Inflammatory macrophage (primary cell): ENCODE measurements around the gene NOD2.

ENCODE experiments used
- DNase-seq, 2 donors: peaks; one replicate each; pipeline ENCODE4 v3.0.0-alpha.2; 2020 to 2022

Gene NOD2

GRCh38 chr16:50670476-50670875 is 22.9 kb upstream of the NOD2 start:
- DNase-seq = no peak

DNA sequence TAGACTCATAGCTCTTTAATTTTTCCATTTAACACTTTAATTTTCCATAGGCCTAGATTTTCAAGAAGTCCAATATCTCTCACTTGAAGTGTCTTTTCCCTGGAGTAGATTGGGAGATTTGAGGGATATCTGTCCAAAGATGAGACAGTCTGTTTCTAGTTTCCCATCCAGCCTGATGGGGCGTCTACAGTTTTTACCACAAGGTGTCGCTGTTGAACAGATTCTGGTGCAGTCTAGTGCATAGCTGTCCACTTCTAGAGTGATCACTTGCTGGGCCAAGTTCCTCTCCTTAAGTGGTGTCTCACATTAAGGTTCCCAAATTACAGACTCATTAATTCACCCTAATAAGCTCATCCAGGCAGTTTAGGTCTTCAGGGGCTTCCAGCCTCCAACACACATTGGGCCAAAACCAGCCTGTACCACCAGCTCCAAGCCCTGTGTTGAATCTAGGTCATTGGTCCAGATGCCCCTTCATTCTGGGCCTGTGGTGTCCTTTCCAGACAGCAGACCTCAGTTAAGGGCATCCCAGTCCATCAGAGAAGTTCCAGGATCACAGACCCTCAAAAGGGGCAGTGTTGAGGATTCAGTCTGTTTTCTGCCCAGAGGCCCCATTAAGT is 21.7 kb upstream of the NOD2 start:
- peak; percentile 75 to 83 for DNase-seq

- DNase-seq = no peak
Measured at GRCh38 chr16:50673496-50674275, 19.7 kb upstream of the NOD2 start.

DNA sequence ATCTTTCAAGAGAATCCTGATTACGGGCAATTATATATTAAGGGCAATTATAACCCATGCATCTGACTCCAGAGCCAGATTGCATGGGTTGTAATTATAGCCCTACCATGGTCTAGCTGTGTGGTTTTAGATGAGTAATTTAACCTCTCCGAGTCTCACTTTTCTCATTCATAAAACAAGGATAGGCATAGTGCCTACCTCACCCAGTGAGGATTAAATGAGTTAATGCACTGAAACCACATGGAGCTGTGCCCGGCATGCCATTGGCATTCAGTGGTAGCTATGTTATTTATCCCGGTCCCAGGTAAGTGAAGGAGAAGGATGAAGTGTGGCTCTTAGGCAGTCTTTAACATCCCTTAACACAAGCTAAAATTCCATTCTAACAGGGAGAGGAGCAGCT is 18.6 kb upstream of the NOD2 start:
- DNase-seq = no peak

GRCh38 chr16:50675686-50676610 is 17.5 kb upstream of the NOD2 start:
- no peak for DNase-seq

DNA sequence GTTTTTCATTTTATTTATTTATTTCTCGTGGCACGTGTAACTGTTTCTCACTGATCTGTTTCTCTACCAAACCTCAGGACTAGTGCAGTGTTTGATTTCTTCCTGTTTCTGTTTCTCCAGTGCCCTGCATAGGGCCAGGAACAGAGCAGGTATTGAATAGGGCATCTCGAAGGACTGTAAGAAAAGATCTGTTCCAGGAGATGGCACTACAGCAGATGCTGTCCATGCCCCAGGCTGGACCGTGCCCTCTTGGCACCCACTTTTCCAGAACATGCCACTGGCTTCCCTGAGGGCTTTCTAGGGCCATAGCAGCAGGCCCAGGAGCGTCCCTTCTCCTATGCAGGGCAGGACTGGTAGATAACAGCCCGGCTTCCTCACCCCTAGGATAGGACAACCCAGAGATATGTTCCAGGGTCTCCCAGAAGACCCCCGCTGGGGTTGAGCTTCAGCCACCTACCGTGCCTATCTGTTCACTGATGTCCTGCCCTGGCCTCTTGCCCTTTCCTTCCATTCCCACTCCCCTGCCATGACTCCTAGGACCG is 16.7 kb upstream of the NOD2 start:
- no peak for DNase-seq

GRCh38 chr16:50677351-50677750 is 16.1 kb upstream of the NOD2 start:
- DNase-seq = no peak

DNA sequence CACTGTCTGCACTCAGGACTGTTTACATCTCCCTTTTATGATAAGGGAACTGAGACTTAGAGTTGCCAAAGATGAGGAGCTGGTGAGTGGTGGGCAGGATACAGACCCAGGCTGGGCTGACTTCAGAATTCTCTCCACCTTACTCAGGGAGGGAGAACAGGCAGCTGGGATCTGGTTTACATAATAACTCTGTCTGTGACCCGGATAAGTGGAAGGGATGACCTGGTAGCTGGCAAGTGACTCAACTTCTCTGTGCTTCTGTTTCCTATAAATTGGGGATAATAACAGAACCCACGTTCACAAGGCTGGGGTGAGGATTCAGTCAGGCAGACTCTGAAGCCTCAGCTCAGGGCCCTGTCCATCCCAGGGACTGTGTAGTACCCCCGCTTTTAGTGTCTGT is 14.9 kb upstream of the NOD2 start:
- DNase-seq = peak in 1 of 2 donors; percentile 27

- no peak for DNase-seq
Measured at GRCh38 chr16:50679266-50679665, 14.1 kb upstream of the NOD2 start.

GRCh38 chr16:50679676-50680555 is 13.5 kb upstream of the NOD2 start:
- DNase-seq = no peak

DNA sequence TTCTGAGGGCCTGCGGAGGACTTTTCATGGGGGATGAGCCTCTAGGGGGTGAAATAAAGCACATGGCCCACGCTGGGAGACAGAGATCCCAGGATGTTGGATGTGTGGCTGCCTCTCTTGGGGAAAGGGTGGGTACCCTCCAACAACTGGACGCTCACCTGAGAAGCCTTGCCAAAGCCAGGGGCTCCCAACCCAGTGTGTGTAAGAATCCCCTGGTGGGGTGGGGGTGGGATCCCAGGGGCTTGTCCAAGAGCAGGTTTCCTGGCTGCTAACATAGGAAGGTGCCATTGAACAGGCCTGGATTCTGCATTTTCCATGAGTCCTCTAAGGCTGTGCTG is 12.9 kb upstream of the NOD2 start:
- DNase-seq = no peak

- DNase-seq = peak; percentile 69 to 81
Measured at GRCh38 chr16:50681021-50681885, 12.2 kb upstream of the NOD2 start, which contains the start of gene SNX20. TSS of gene SNX20 (minus strand) at chr16:50681312. CDS start at chr16:50677526, 3,786 bp downstream.

GRCh38 chr16:50683689-50684374 is 9.6 kb upstream of the NOD2 start:
- DNase-seq = peak; percentile 89 to 90

GRCh38 chr16:50684823-50685461 is 8.5 kb upstream of the NOD2 start:
- peak; percentile 70 to 83 for DNase-seq

DNA sequence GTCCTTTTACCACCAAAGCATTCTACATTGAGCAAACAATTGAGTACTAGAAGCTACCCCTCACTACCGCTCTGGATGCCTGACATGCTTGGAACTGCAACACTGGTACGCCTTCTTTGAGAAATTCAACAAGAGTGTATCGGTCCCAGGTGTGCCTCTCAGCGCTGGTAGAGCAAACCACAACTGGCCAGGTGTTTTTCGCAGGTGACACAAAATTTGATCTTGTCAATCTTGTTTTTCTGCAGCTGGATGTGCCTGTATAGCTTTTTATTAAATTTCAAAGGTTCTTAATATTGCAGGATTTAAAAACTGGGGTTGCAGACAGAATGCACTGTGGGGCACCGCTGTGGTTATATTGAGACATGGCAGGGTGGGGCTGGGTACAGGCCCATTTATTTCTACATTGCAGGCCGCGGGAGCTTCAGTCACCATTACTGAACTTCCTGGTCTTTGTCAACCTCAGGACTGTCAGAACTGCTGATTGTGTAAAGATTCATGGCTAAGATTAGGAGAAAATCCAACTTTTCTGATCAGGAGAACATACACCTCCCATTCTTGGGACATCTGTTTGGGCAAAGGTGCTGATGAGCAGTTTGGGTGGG is 7.8 kb upstream of the NOD2 start:
- DNase-seq = peak; percentile 82 to 90

GRCh38 chr16:50688083-50688482 is 5.3 kb upstream of the NOD2 start:
- DNase-seq = no peak

DNA sequence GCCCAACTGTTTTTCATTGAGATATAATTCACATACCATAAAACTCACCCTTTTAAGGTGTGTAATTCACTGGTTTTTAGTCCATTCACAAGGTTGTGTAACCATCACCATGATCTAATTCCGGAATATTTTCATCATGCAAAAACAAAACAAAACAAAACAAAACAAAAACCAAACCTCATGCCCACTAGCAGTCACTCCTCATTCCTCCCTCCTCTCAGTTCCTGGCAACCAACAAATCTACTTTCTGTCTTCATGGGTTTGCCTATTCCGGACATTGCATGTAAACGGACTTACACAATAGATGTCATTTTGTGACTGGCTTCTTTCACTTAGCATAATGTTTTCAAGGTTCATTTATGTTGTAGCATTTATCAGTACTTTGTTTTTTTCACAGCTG is 4.5 kb upstream of the NOD2 start:
- DNase-seq = peak; percentile 63 to 91

GRCh38 chr16:50690177-50690576 is 3.2 kb upstream of the NOD2 start:
- DNase-seq = no peak

DNA sequence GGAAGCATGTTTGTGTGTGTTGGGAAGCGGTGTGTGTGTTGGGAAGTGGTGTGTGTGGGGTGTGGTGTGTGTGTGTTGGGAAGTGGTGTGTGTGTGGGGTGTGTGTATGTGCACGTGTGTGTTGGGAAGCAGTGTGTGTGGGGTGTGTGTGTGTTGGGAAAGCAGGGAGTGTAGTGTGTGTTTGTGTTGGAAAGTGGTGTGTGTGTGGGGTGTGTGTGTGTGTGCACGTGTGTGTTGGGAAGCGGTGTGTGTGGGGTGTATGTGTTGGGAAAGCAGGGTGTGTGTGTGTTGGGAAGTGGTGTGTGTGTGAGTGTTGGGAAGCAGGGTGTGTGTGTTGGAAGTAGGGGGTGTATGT is 785 bp upstream of the NOD2 start:
- DNase-seq = no peak
